ENCODE results near the gene TOPAZ1.

Gene TOPAZ1

GRCh38 chr3:44241706-44242105 lies at the start of gene TOPAZ1:
TSS of gene TOPAZ1 (plus strand) at chr3:44241886. CDS start at chr3:44242054, 168 bp downstream.
- DNase-seq, result no peak

- DNase-seq, result peak; percentile 67
Observed at GRCh38 chr3:44198284-44199269, 43.1 kb upstream of the TOPAZ1 start.

- no peak for DNase-seq
Observed at GRCh38 chr3:44206261-44206660, 35.4 kb upstream of the TOPAZ1 start.

- DNase-seq, result no peak
Observed at GRCh38 chr3:44206862-44207652, 34.6 kb upstream of the TOPAZ1 start.

DNA sequence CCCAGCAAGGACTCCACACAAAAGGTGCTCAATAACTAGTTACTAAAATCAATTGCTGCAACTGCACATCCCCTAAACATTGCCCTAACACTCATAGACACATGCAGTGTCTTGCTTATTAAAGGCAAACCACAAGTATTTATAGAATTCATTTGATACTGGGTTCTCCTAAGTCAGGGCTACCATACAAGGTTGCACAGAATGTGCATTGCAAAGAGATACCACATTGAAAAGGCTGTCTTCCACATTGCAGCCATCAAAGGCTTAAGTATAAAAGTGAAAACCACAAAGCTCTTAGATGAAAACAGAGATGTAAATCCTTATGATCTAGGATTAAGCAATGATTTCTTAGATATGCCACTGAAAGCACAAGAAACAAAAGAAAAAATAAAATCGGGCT lies 33.6 kb upstream of the TOPAZ1 start:
- DNase-seq, result no peak

DNA sequence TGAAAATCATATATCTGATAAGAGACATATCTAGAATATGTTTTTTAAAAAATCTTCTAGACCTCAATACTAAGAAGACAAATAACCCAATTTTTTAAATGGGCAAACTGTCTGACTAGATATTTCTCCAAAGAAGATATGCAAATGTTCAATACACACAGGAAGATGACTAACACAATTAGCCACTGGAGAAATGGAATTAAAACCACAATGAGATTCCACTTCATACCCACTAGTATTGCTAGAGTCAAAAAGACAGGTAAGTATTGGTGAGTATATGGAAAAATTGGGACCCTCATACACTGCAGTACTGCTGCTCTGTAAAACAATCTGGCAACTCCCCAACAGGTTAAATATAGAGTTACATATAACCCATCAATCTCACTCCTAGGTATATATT lies 33.1 kb upstream of the TOPAZ1 start:
- no peak for DNase-seq

DNA sequence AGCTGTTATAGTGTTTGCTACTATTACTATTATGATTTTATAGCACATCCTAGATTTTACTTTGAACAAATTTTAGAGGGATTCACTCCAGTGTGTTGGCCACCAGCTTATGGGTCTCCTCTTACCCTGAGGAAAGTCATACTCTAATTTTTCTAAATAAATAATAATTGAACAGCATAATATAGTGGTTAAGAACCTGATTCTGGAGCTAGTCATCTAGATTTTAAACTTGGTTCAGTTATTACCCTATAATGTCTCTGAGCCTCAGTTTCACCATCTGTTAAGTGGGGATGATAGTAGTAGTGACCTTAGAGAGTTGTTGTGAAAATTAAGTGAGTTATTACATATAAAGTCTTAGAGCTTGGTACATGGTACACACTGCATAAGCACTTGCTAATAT lies 30.7 kb upstream of the TOPAZ1 start:
- DNase-seq, result no peak

- no peak for DNase-seq
Observed at GRCh38 chr3:44222337-44222736, 19.3 kb upstream of the TOPAZ1 start.

DNA sequence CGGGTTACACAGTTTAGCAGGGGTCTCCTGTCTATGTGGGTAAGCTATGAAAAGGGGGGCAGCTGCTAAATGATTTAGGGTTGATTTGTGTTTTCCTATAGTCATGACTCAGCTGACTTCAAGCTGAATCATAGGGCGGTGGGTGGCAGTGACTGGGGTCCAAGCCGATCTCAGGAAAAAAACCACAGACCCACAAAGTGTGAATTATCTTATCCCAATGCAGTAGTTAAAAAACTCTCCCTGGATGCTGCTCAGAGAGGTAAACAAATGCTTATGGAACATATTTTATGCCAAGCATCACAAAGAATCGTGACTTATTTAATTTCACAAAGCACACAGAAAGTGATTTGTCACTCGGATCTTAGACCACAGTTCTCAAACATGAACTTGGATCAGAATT lies 18.4 kb upstream of the TOPAZ1 start:
- DNase-seq, result no peak

GRCh38 chr3:44224131-44224530 lies 17.6 kb upstream of the TOPAZ1 start:
- DNase-seq, result no peak

DNA sequence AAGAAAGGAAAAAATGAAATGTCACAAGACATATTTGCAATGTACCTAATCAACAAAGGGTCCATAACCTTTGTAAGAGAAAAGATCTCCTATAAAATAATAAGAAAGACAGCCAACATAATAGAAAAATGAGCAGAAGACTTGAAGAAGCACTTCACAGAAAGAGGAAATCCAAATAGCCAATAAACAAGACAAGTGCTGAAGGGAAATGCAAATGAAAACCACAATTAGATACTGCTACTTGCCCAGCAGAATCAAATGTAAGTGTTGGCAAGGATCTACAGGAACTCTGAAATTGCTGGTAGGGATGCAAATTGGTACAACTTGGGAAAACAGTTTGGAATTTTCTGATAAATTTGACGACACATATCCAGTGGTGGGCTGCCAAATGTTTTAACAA lies 15.1 kb upstream of the TOPAZ1 start:
- no peak for DNase-seq

DNA sequence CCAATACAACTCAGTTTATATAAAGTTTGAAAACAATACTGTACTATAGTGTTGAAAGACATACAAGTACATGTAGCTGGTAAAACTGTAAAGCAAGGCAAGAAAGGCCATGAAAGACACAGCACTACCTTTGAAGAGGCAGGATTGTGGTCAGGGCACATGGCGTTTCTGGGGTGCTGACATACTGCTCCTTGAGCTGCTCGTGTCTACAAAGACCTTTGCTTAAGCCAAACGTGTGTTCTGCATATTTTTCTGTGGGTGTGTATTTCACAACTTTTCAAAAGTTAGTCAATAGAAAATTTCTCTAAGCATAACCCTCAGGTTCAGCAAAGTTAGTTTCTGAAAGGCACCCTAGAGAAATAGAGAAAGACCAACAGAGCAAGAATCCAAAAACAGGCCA lies 14.1 kb upstream of the TOPAZ1 start:
- no peak for DNase-seq

DNA sequence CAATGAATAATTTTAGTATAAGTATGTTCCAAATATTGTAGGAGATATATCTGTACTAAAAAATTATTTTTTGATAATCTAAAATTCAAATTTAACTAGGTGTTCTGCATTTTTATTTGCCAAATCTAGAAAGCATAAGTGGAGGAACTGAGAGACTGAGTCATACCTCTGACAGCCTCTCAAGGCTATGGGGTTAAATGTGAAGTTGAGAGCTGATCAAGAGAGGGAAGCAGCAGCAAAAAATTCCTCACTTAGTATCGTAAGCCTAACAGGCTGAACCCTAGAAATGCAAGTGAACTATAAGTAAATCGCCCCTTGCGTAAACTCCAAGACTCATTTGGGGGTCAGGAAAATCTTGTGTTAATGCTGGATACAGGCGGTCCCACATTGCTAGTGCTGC lies 12.8 kb upstream of the TOPAZ1 start:
- DNase-seq, result no peak

DNA sequence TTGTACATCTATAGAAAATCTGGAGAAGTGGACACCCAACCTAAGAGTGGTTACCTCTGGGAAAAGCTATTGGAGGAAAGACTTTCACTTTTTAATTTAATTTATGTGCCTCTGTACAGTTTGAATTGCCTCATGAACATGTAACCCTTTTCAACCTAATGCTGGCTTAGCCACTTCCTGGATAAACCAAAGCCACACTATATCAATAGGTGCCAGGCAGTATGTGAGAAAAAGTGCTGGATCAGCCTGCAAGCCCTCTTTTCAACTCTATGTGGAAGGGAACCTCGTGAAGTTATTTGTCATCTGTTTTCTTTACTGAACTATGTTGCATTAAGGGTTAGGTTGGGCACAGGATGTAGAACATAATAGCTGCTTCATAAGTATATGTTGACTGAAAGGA lies 9.3 kb upstream of the TOPAZ1 start:
- no peak for DNase-seq

- no peak for DNase-seq
Observed at GRCh38 chr3:44234648-44235268, 6.9 kb upstream of the TOPAZ1 start.

DNA sequence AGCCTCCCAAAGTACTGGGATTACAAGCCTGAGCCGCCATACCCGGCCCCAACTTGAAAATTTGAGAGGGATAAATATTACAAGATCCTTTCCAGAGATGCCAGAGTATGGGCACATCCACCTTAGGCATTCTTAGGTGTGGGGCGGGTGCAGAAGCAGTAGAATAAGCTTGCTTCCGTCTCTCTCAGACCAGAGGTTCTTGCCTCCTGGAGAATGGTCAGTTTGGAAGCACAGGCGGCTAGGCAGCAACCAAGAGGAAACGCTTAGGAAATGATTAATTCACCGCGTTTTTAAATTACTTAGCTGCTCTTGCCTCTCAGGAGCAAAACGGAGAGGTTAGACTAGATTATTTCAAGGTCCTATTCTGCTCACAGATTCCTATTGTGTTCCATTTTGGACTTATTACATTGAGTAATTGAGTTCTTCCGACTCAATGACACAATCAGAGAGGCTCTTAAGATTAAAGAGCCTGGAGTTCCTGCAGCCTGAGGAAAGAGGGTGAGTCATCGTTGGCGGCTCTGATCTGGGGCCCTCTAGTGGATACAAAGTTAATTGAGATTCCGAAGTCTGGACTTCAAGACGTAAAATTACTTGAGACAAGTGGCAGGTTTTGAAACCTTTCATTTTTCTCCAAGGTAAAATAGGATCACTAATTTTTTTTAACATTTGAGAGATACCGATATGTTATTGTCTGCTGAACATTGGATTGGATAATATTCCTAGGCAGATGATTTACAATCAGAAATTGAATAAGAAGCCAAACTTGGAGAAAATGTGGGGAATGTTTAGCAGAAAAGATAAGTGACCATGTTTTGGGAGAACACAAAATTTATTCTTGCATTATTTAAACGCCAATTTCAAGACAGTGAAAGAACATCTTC lies 5.8 kb upstream of the TOPAZ1 start:
- peak; percentile 71 for DNase-seq

DNA sequence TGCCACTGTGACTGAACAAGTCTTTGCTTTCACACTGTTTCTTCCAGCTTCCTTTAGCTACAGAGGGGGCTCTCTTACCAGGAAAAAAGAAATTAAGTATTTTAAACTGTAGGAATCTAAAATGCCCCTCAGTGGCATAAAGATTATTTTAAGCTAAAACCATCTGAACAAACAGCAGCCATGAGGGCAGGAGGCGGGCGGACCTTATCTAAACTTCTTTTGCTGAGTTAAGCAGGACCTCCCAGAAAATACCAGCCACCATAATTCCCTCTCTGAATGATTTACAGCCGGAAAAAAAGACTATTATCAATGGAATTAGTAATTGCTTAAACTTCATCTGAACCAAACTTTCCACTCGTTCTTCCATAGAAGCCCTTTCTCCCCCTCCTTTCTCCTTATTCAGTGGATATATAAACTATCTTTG lies 5.2 kb upstream of the TOPAZ1 start:
- DNase-seq, result no peak

DNA sequence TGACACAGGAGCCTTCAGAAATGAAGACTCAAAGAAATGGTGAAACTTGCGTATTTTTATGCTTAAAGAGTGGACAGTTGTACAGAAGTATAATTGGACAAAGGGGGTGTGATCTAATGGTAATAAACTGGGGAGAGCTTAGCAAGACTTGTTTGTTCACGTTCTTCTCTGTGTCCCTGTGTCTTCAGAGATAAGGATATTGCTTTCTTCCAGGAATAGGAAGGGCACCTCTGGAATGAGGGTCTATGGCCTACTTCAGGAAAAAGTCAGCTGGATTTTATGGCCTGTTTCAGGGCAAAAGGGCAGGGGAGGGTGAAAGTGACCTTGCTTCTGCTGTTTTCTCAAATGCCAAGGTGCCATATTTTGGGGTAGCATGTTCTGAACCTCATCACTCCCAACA lies 4.5 kb upstream of the TOPAZ1 start:
- DNase-seq, result no peak

GRCh38 chr3:44237665-44238064 lies 4.0 kb upstream of the TOPAZ1 start:
- no peak for DNase-seq

- no peak for DNase-seq
Observed at GRCh38 chr3:44238889-44239288, 2.8 kb upstream of the TOPAZ1 start.

- DNase-seq, result no peak
Observed at GRCh38 chr3:44240061-44240460, 1.6 kb upstream of the TOPAZ1 start.

GRCh38 chr3:44242721-44243120 lies 1.0 kb downstream of the TOPAZ1 start:
- no peak for DNase-seq
